SK-N-SH (cell line): ENCODE measurements around the gene SNX11. TPM values are rescaled to one million over a fixed set of nuclear protein-coding genes. Genes with fewer than 3 reads are reported as not detected.

ENCODE experiments used
- CTCF ChIA-PET: fragments of 300-600, 350-600 bp; formaldehyde crosslinking; extraction: SDS; loops from one replicate; lab custom pipeline; 2021; lab: Yijun Ruan, JAX
- POLR2A ChIA-PET: fragments of 350-600 bp; sonication (Branson Sonifier 250); formaldehyde crosslinking; extraction: SDS; loops from one replicate; lab custom pipeline; 2020; ENCODE audit warnings: antibody characterized with exemption, inconsistent platforms; lab: Yijun Ruan, JAX
- DNase-seq: peaks from one replicate; pipeline ENCODE4 v3.0.0; 2012
- H2AFZ ChIP-seq: fragments of 200-600 bp; sonication (generic); 2 replicates; pipeline ENCODE4 v1.8.1; 2016; ENCODE audit warnings: antibody characterized with exemption, mild to moderate bottlenecking, low read depth
- H3F3A ChIP-seq: fragments of 200-600 bp; sonication (generic); replicated peaks from 2 replicates; pipeline ENCODE3; 2016; ENCODE audit warnings: antibody characterized with exemption, mild to moderate bottlenecking; ENCODE audit not compliant: insufficient read depth
- H3K27ac ChIP-seq, 2 experiments: fragments of 200-500 bp in 1 of 2; fragments of 200-600 bp in 1 of 2; sonication (Bioruptor generic) in 1 of 2; sonication (generic), shearing (Covaris generic) in 1 of 2; 2 replicates each; pipeline versions ENCODE4 v1.5.1 to v1.6.1; 2014 to 2016; ENCODE audit warnings: low read depth in 2 of 2, inconsistent platforms in 1 of 2, low read length in 1 of 2, mild to moderate bottlenecking in 1 of 2, mixed read lengths in 1 of 2
- H3K27me3 ChIP-seq: fragments of 200-600 bp; sonication (generic), shearing (Covaris generic); 2 replicates; pipeline ENCODE4 v1.6.1; 2016; ENCODE audit warnings: mixed run types; ENCODE audit not compliant: insufficient read depth
- H3K36me3 ChIP-seq, 2 experiments: fragments of 200-500 bp in 1 of 2; fragments of 200-600 bp in 1 of 2; sonication (Bioruptor generic) in 1 of 2; sonication (generic) in 1 of 2; replicated peaks in 1 of 2; 2 replicates each; pipeline versions ENCODE3 to v1.5.1; 2014 to 2016; ENCODE audit warnings: low read length in 1 of 2, mild to moderate bottlenecking in 1 of 2; ENCODE audit not compliant: insufficient read depth in 2 of 2, control insufficient read depth in 1 of 2
- H3K4me1 ChIP-seq, 2 experiments: fragments of 200-500 bp in 1 of 2; fragments of 200-600 bp in 1 of 2; sonication (Bioruptor generic) in 1 of 2; sonication (generic), shearing (Covaris generic) in 1 of 2; 2 replicates each; pipeline versions ENCODE4 v1.5.1 to v1.6.1; 2014 to 2016; ENCODE audit warnings: low read depth in 1 of 2, low read length in 1 of 2, mixed run types in 1 of 2; ENCODE audit not compliant: insufficient read depth in 2 of 2, control insufficient read depth in 1 of 2
- H3K4me2 ChIP-seq: fragments of 200-600 bp; sonication (generic), shearing (Covaris generic); 2 replicates; pipeline ENCODE4 v1.6.1; 2017; ENCODE audit warnings: mixed run types
- H3K4me3 ChIP-seq, 2 experiments: fragments of 200-500 bp in 1 of 2; fragments of 200-600 bp in 1 of 2; sonication (Bioruptor generic) in 1 of 2; sonication (generic), shearing (Covaris generic) in 1 of 2; 2 replicates each; pipeline versions ENCODE4 v1.5.1 to v1.8.1; 2014 to 2016; ENCODE audit warnings: low read depth in 2 of 2, inconsistent platforms in 1 of 2, low read length in 1 of 2, mild to moderate bottlenecking in 1 of 2, mixed read lengths in 1 of 2, moderate library complexity in 1 of 2
- H3K79me2 ChIP-seq: fragments of 200-600 bp; sonication (generic); 2 replicates; pipeline ENCODE4 v1.8.1; 2017; ENCODE audit warnings: mild to moderate bottlenecking; ENCODE audit not compliant: insufficient read depth
- H3K9ac ChIP-seq: fragments of 200-600 bp; sonication (generic); 2 replicates; pipeline ENCODE4 v1.6.1; 2017; ENCODE audit warnings: mixed run types
- H3K9me2 ChIP-seq: fragments of 200-600 bp; sonication (generic); 2 replicates; pipeline ENCODE4 v1.6.1; 2017; ENCODE audit warnings: mixed run types
- H3K9me3 ChIP-seq: fragments of 200-600 bp; sonication (generic); 2 replicates; pipeline ENCODE4 v1.6.1; 2017; ENCODE audit warnings: mixed run types, mild to moderate bottlenecking, moderate library complexity
- H4K20me1 ChIP-seq: fragments of 200-600 bp; sonication (generic); 2 replicates; pipeline ENCODE4 v1.6.1; 2017; ENCODE audit warnings: mild to moderate bottlenecking, mixed run types; ENCODE audit not compliant: insufficient read depth
- EP300 ChIP-seq, 2 experiments: IDR thresholded peaks; 2 replicates each; pipeline versions ENCODE4 v1.4.0 to v1.6.1; 2012; ENCODE audit warnings: borderline replicate concordance in 1 of 2, low read depth in 1 of 2, low read length in 1 of 2
- EZH2phosphoT487 ChIP-seq: fragments of 200-600 bp; sonication (generic); IDR thresholded peaks from 2 replicates; pipeline ENCODE4 v1.6.1; 2017; ENCODE audit warnings: low read depth, mixed run types, mild to moderate bottlenecking, antibody characterized with exemption, moderate library complexity, borderline replicate concordance
- FOXJ3 ChIP-seq: sonication (generic); formaldehyde crosslinking; IDR thresholded peaks from 2 replicates; pipeline ENCODE4 v1.5.1; 2020; ENCODE audit warnings: mild to moderate bottlenecking, missing genetic modification reagents
- JUND ChIP-seq: IDR thresholded peaks from 2 replicates; pipeline ENCODE4 v1.4.0; 2012
- NFIC ChIP-seq: IDR thresholded peaks from 2 replicates; pipeline ENCODE4 v1.4.0; 2012; ENCODE audit warnings: borderline replicate concordance
- POLR2AphosphoS5 ChIP-seq: IDR thresholded peaks from 2 replicates; pipeline ENCODE4 v1.6.1; 2012; ENCODE audit warnings: low read depth, low read length
- RAD21 ChIP-seq: IDR thresholded peaks from 2 replicates; pipeline ENCODE4 v1.6.1; 2012; ENCODE audit warnings: mild to moderate bottlenecking, low read length
- REST ChIP-seq: IDR thresholded peaks from 2 replicates; pipeline ENCODE4 v1.6.1; 2012; ENCODE audit warnings: mild to moderate bottlenecking, low read depth, low read length, moderate library complexity
- RFX5 ChIP-seq: IDR thresholded peaks from 2 replicates; pipeline ENCODE4 v1.6.1; 2012; ENCODE audit warnings: mild to moderate bottlenecking, improper control_type of control experiment, low read length
- RXRA ChIP-seq: IDR thresholded peaks from 2 replicates; pipeline ENCODE4 v1.4.0; 2012; ENCODE audit warnings: low read depth, mild to moderate bottlenecking, borderline replicate concordance
- SIN3A ChIP-seq: IDR thresholded peaks from 2 replicates; pipeline ENCODE4 v1.6.1; 2012; ENCODE audit warnings: low read depth, mild to moderate bottlenecking, low read length, moderate library complexity, borderline replicate concordance
- TAF1 ChIP-seq: IDR thresholded peaks from 2 replicates; pipeline ENCODE4 v1.6.1; 2012; ENCODE audit warnings: low read depth, mild to moderate bottlenecking, low read length, moderate library complexity, borderline replicate concordance
- TEAD4 ChIP-seq: IDR thresholded peaks from 2 replicates; pipeline ENCODE4 v1.4.0; 2012; ENCODE audit warnings: mild to moderate bottlenecking, borderline replicate concordance; ENCODE audit not compliant: insufficient read depth
- ZBTB33 ChIP-seq: IDR thresholded peaks from 2 replicates; pipeline ENCODE4 v1.4.0; 2012; ENCODE audit warnings: low read depth, borderline replicate concordance
- WGBS: methylation state at CpG from one replicate; pipeline ENCODE4 v1.1.6; 2017; ENCODE audit warnings: low lambda C conversion rate; 5-methylcytosine and 5-hydroxymethylcytosine counted together
- polyA plus RNA-seq, 3 experiments: library from polyadenylated mRNA; depleted of rRNA; stranded (reverse); fragments of >200 nt; gene quantifications; 2 replicates each; pipeline ENCODE4 v1.2.3, GENCODE V29; 2012
- TF ChIP-seq, protein P1 (sequence below): fragments of 200-600 bp; sonication (generic); IDR thresholded peaks from 2 replicates; pipeline ENCODE4 v1.6.1; 2017; ENCODE audit warnings: antibody characterized with exemption, mild to moderate bottlenecking, moderate library complexity
- TF ChIP-seq, protein P2 (sequence below): fragments of 150-350 bp; IDR thresholded peaks from 2 replicates; pipeline ENCODE4 v1.6.1; 2016; ENCODE audit warnings: mild to moderate bottlenecking, low read depth, low read length

Gene SNX11
- polyA plus RNA-seq, 1 of the 3 experiments (the other 2 are of a cell fraction) = 19.0 TPM

- TF ChIP-seq FOXJ3 = no peak
- no peak for TF ChIP-seq TEAD4
- no peak for TF ChIP-seq RFX5
- TF ChIP-seq, all 33 proteins: peak for 0
These were observed 24.8 kb downstream of the SNX11 start (continued) for GRCh38 chr17:48132385-48132784.

DNA sequence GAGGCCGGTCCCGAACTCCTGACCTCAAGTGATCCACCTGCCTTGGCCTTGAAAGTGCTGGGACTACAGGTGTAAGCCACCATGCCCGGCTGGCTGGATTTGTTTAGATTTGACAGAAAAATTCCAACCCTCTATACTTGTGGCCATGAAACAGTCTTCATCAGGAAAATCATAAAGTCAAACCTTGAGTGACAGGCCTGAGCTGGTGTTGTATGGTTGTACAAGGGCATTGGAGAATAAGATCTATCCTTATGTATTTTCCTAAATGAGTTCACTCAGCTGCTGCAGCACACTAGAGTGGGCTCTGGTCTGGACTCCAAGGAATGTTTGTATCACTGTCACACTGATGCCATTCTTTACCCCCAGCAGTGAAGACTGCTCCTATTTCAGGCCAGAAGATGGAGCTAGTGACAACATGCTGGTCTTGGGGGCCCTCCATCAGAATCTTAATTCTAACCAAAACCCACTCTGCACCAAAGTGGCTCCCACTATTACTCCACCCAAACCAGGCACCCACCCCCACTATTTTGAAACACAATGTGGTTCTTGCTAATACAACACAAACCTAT is 27.4 kb downstream of the SNX11 start:
- ChIA-PET POLR2A (no interaction called here), CTCF (interaction anchor here (0.6 to 17.8 kb wide), 14 partner anchors 8 to 578 kb away, joined by 3 to 232 read pairs (median 4); no protein-coding TSS in a partner anchor)
- no peak overlapping the region for H3K27ac ChIP-seq
- no peak overlapping the region for H3K9ac ChIP-seq
- TF ChIP-seq RAD21 (peak; percentile 20; the same call in 1 of the 2 replicates), JUND (no peak)
- TF ChIP-seq, protein P1, sequence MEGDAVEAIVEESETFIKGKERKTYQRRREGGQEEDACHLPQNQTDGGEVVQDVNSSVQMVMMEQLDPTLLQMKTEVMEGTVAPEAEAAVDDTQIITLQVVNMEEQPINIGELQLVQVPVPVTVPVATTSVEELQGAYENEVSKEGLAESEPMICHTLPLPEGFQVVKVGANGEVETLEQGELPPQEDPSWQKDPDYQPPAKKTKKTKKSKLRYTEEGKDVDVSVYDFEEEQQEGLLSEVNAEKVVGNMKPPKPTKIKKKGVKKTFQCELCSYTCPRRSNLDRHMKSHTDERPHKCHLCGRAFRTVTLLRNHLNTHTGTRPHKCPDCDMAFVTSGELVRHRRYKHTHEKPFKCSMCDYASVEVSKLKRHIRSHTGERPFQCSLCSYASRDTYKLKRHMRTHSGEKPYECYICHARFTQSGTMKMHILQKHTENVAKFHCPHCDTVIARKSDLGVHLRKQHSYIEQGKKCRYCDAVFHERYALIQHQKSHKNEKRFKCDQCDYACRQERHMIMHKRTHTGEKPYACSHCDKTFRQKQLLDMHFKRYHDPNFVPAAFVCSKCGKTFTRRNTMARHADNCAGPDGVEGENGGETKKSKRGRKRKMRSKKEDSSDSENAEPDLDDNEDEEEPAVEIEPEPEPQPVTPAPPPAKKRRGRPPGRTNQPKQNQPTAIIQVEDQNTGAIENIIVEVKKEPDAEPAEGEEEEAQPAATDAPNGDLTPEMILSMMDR = peak; percentile 41
- H3K9me3 ChIP-seq = no peaks in the 10 kb centered on the region
- peaks cover 36% of the 10 kb centered on the region for H3K27me3 ChIP-seq
- peaks cover 0 to 5% of the 10 kb centered on the region in 2 experiments; a peak in 1 of 4 replicates for H3K4me1 ChIP-seq
- H3K4me2 ChIP-seq = no peak overlapping the region
- H3F3A ChIP-seq = no peaks in the 10 kb centered on the region
- no peaks in the 10 kb centered on the region for H4K20me1 ChIP-seq
- no peak overlapping the region for H3K4me3 ChIP-seq
- no peak for DNase-seq
- no peak overlapping the region for H2AFZ ChIP-seq
- no peaks in the 10 kb centered on the region for H3K9me2 ChIP-seq
- H3K79me2 ChIP-seq = no peaks in the 10 kb centered on the region
- WGBS = 56% methylated on average over 3 of the region's 3 CpGs
- H3K36me3 ChIP-seq = no peaks in the 10 kb centered on the region

- Histone ChIP-seq H3K9ac (no peak overlapping the region), H3K79me2 (no peaks in the 10 kb centered on the region), H4K20me1 (no peaks in the 10 kb centered on the region), H2AFZ (no peak overlapping the region), H3F3A (no peaks in the 10 kb centered on the region), H3K9me3 (no peaks in the 10 kb centered on the region), H3K27me3 (peaks cover 63% of the 10 kb centered on the region), H3K4me1 (no peaks in the 10 kb centered on the region), H3K4me2 (no peak overlapping the region), H3K27ac (no peak overlapping the region), H3K36me3 (no peaks in the 10 kb centered on the region), H3K9me2 (no peaks in the 10 kb centered on the region), H3K4me3 (no peak overlapping the region)
- ChIA-PET CTCF (interaction anchor here (0.7 to 17.8 kb wide), 4 partner anchors 10 to 481 kb away, joined by 3 to 232 read pairs (median 4); no protein-coding TSS in a partner anchor), POLR2A (interaction anchor here (0.6 kb wide), 1 partner anchor 430 kb away, joined by 3 read pairs; no protein-coding TSS in a partner anchor)
- DNase-seq = no peak
- 54% methylated on average over 1 of the region's 1 CpG for WGBS
- TF ChIP-seq TAF1 (no peak), REST (no peak), FOXJ3 (no peak), EZH2phosphoT487 (no peak), SIN3A (no peak), POLR2AphosphoS5 (no peak), ZBTB33 (no peak), RAD21 (no peak), RXRA (no peak), NFIC (no peak), EP300 (IDR thresholded peaks at IDR 0.05; ENCODE audit: borderline replicate concordance in 1 of 2, low read depth in 1 of 2, low read length in 1 of 2) (no peak)
- TF ChIP-seq, protein P2, sequence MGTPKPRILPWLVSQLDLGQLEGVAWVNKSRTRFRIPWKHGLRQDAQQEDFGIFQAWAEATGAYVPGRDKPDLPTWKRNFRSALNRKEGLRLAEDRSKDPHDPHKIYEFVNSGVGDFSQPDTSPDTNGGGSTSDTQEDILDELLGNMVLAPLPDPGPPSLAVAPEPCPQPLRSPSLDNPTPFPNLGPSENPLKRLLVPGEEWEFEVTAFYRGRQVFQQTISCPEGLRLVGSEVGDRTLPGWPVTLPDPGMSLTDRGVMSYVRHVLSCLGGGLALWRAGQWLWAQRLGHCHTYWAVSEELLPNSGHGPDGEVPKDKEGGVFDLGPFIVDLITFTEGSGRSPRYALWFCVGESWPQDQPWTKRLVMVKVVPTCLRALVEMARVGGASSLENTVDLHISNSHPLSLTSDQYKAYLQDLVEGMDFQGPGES = no peak
These were observed 30.1 kb downstream of the SNX11 start for GRCh38 chr17:48137656-48138055.
